DOHH2 (cell line): Measurements from ENCODE around the gene MYB.

ENCODE experiments used
- EZH2phosphoT487 ChIP-seq: fragments of 200-600 bp; sonication (generic); IDR thresholded peaks from 2 replicates; pipeline ENCODE4 v1.6.1; 2017; ENCODE audit warnings: borderline replicate concordance, mild to moderate bottlenecking, antibody characterized with exemption, low read length, moderate library complexity, mixed read lengths
- TF ChIP-seq, protein P1 (sequence below): fragments of 200-600 bp; sonication (generic); IDR thresholded peaks from one replicate; pipeline ENCODE4 v1.5.1; 2014; ENCODE audit warnings: antibody characterized with exemption, mild to moderate bottlenecking, low read depth, low read length; ENCODE audit not compliant: poor library complexity, severe bottlenecking

DNA sequence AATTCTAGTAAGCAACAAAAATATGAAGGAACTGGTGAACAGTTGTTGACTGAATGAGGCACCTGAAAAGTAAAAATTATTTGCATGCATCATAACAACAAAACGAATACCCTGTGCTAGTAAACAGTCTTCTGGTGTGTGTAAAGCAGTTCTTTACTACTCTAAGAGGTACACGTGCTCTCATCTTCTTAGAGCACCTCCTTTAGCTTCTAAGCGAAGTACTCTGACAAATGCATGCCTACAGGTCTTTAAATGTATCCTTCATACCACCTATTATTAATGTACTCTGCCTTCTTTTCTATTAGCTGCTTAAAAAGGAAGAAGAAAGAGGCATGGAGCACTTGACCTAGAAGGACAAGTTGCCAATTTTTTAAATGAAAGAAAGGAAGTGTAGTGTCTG lies 32.2 kb upstream of the MYB start:
- no peak for TF ChIP-seq EZH2phosphoT487
- TF ChIP-seq, protein P1, sequence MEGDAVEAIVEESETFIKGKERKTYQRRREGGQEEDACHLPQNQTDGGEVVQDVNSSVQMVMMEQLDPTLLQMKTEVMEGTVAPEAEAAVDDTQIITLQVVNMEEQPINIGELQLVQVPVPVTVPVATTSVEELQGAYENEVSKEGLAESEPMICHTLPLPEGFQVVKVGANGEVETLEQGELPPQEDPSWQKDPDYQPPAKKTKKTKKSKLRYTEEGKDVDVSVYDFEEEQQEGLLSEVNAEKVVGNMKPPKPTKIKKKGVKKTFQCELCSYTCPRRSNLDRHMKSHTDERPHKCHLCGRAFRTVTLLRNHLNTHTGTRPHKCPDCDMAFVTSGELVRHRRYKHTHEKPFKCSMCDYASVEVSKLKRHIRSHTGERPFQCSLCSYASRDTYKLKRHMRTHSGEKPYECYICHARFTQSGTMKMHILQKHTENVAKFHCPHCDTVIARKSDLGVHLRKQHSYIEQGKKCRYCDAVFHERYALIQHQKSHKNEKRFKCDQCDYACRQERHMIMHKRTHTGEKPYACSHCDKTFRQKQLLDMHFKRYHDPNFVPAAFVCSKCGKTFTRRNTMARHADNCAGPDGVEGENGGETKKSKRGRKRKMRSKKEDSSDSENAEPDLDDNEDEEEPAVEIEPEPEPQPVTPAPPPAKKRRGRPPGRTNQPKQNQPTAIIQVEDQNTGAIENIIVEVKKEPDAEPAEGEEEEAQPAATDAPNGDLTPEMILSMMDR: no peak
